SK-N-SH treated with all-trans-retinoic acid at 6 μM for 48 hours (cell line): ENCODE data around the gene TSPAN10.

Experiments
- ATAC-seq: fragments of 200-7000 bp; cut with Tn5 transposase; 3 replicates; pipeline ENCODE4 v1.9.1; 2020; ENCODE audit warnings: mild to moderate bottlenecking, moderate library complexity
- ARNTL ChIP-seq: fragments of 450-650 bp; formaldehyde crosslinking; IDR thresholded peaks from 2 replicates; pipeline ENCODE4 v1.5.0; 2020; ENCODE audit warnings: low read depth, mild to moderate bottlenecking, moderate library complexity, borderline replicate concordance
- BACH2 ChIP-seq: fragments of 250-450 bp; sonication (Bioruptor Pico); IDR thresholded peaks from 2 replicates; pipeline ENCODE4 v1.9.0; 2021; ENCODE audit warnings: mild to moderate bottlenecking, borderline replicate concordance
- CREB5 ChIP-seq: fragments of 250-450 bp; sonication (Bioruptor Pico); IDR thresholded peaks from 2 replicates; pipeline ENCODE4 v1.5.1; 2020; ENCODE audit warnings: low read depth, mild to moderate bottlenecking, moderate library complexity
- CSDC2 ChIP-seq: fragments of 250-450 bp; sonication (Bioruptor Pico); IDR thresholded peaks from 2 replicates; pipeline ENCODE4 v1.5.0; 2020; ENCODE audit warnings: mild to moderate bottlenecking, moderate library complexity
- CSRNP3 ChIP-seq: fragments of 250-450 bp; sonication (Bioruptor Pico); IDR thresholded peaks from 2 replicates; pipeline ENCODE4 v1.5.1; 2021; ENCODE audit warnings: mild to moderate bottlenecking, moderate library complexity
- GLIS3 ChIP-seq: fragments of 250-450 bp; sonication (Bioruptor Pico); IDR thresholded peaks from 2 replicates; pipeline ENCODE4 v1.5.0; 2020; ENCODE audit warnings: mild to moderate bottlenecking, moderate library complexity
- ISL1 ChIP-seq: fragments of 250-450 bp; sonication (Bioruptor Pico); IDR thresholded peaks from 2 replicates; pipeline ENCODE4 v2.1.2; 2022; ENCODE audit warnings: mild to moderate bottlenecking, moderate library complexity
- PATZ1 ChIP-seq: fragments of 250-450 bp; sonication (Bioruptor Pico); IDR thresholded peaks from 2 replicates; pipeline ENCODE4 v1.8.0; 2020; ENCODE audit warnings: mild to moderate bottlenecking, moderate library complexity, borderline replicate concordance
- POU6F1 ChIP-seq: fragments of 250-450 bp; sonication (Bioruptor Pico); IDR thresholded peaks from 2 replicates; pipeline ENCODE4 v1.8.0; 2021; ENCODE audit warnings: low read depth, mild to moderate bottlenecking, moderate library complexity, borderline replicate concordance
- PPARA ChIP-seq: fragments of 250-450 bp; sonication (Bioruptor Pico); IDR thresholded peaks from 2 replicates; pipeline ENCODE4 v1.5.0; 2020; ENCODE audit warnings: mild to moderate bottlenecking, borderline replicate concordance
- RARB ChIP-seq: fragments of 250-450 bp; sonication (Bioruptor Pico); IDR thresholded peaks from 2 replicates; pipeline ENCODE4 v1.8.0; 2021; ENCODE audit warnings: mild to moderate bottlenecking, moderate library complexity
- TCF4 ChIP-seq: fragments of 250-450 bp; sonication (Bioruptor Pico); IDR thresholded peaks from 2 replicates; pipeline ENCODE4 v1.8.0; 2021; ENCODE audit warnings: mild to moderate bottlenecking, moderate library complexity, borderline replicate concordance
- TOX ChIP-seq: fragments of 250-450 bp; sonication (Bioruptor Pico); IDR thresholded peaks from 2 replicates; pipeline ENCODE4 v1.8.0; 2021; ENCODE audit warnings: mild to moderate bottlenecking, moderate library complexity, borderline replicate concordance
- ZC3H10 ChIP-seq: fragments of 250-450 bp; sonication (Bioruptor Pico); IDR thresholded peaks from 2 replicates; pipeline ENCODE4 v1.5.1; 2021; ENCODE audit warnings: mild to moderate bottlenecking, moderate library complexity
- ZFP3 ChIP-seq: fragments of 250-450 bp; sonication (Bioruptor Pico); IDR thresholded peaks from 2 replicates; pipeline ENCODE4 v1.5.0; 2020; ENCODE audit warnings: mild to moderate bottlenecking, moderate library complexity
- ZFP30 ChIP-seq: fragments of 450-650 bp; formaldehyde crosslinking; IDR thresholded peaks from 2 replicates; pipeline ENCODE4 v1.5.0; 2022; ENCODE audit warnings: mild to moderate bottlenecking, moderate library complexity
- ZNF565 ChIP-seq: fragments of 450-650 bp; formaldehyde crosslinking; conservative IDR thresholded peaks from 2 replicates; pipeline ENCODE4 v1.5.0; 2020; ENCODE audit warnings: low read depth, mild to moderate bottlenecking, moderate library complexity
- ZNF70 ChIP-seq: fragments of 450-650 bp; formaldehyde crosslinking; IDR thresholded peaks from 2 replicates; pipeline ENCODE4 v1.5.0; 2020; ENCODE audit warnings: mild to moderate bottlenecking, moderate library complexity
- ZNF8 ChIP-seq: fragments of 450-650 bp; formaldehyde crosslinking; IDR thresholded peaks from 2 replicates; pipeline ENCODE4 v1.5.0; 2020; ENCODE audit warnings: mild to moderate bottlenecking, moderate library complexity

Gene TSPAN10

GRCh38 chr17:81647640-81648012 is 10.6 kb downstream of the TSPAN10 start (continued):
- TF ChIP-seq POU6F1 (no peak), ZNF565 (CRISPR knock-in tag) (no peak), BACH2 (CRISPR knock-in tag) (no peak), TOX (CRISPR knock-in tag) (no peak), ZC3H10 (no peak), ZNF70 (CRISPR knock-in tag) (no peak), CSDC2 (CRISPR knock-in tag) (no peak), CSRNP3 (CRISPR knock-in tag) (no peak), RARB (CRISPR knock-in tag) (no peak), PATZ1 (no peak)

- no peak for ATAC-seq
These were observed 11.2 kb downstream of the TSPAN10 start for GRCh38 chr17:81648013-81648706.

GRCh38 chr17:81648707-81649085 is 11.7 kb downstream of the TSPAN10 start:
- ATAC-seq: no peak
- TF ChIP-seq ZNF565 (CRISPR knock-in tag): no peak
- TF ChIP-seq POU6F1: no peak
- TF ChIP-seq ZFP30 (CRISPR knock-in tag): no peak
- TF ChIP-seq BACH2 (CRISPR knock-in tag): no peak
- no peak for TF ChIP-seq ZC3H10
- no peak for TF ChIP-seq CSRNP3 (CRISPR knock-in tag)
- no peak for TF ChIP-seq PATZ1
- no peak for TF ChIP-seq CSDC2 (CRISPR knock-in tag)
- no peak for TF ChIP-seq GLIS3 (CRISPR knock-in tag)
- TF ChIP-seq PPARA (CRISPR knock-in tag): no peak
- TF ChIP-seq CREB5 (CRISPR knock-in tag): no peak
- TF ChIP-seq ISL1 (CRISPR knock-in tag): no peak
- TF ChIP-seq ARNTL (CRISPR knock-in tag): no peak
- TF ChIP-seq ZNF70 (CRISPR knock-in tag): no peak

More at GRCh38 chr17:81648013-81648706, 11.2 kb downstream of the TSPAN10 start:
- no peak for TF ChIP-seq PPARA (CRISPR knock-in tag)
- no peak for TF ChIP-seq ZNF565 (CRISPR knock-in tag)
- TF ChIP-seq POU6F1: no peak
- no peak for TF ChIP-seq CSDC2 (CRISPR knock-in tag)
- no peak for TF ChIP-seq GLIS3 (CRISPR knock-in tag)
- no peak for TF ChIP-seq ZFP3 (CRISPR knock-in tag)
- TF ChIP-seq ISL1 (CRISPR knock-in tag): no peak
- no peak for TF ChIP-seq TCF4 (CRISPR knock-in tag)
- no peak for TF ChIP-seq ARNTL (CRISPR knock-in tag)
- TF ChIP-seq ZNF8 (CRISPR knock-in tag): no peak
- TF ChIP-seq RARB (CRISPR knock-in tag): no peak
- TF ChIP-seq BACH2 (CRISPR knock-in tag): no peak
